ENCODE measurements around the gene P3R3URF.

The P3R3URF gene

DNA sequence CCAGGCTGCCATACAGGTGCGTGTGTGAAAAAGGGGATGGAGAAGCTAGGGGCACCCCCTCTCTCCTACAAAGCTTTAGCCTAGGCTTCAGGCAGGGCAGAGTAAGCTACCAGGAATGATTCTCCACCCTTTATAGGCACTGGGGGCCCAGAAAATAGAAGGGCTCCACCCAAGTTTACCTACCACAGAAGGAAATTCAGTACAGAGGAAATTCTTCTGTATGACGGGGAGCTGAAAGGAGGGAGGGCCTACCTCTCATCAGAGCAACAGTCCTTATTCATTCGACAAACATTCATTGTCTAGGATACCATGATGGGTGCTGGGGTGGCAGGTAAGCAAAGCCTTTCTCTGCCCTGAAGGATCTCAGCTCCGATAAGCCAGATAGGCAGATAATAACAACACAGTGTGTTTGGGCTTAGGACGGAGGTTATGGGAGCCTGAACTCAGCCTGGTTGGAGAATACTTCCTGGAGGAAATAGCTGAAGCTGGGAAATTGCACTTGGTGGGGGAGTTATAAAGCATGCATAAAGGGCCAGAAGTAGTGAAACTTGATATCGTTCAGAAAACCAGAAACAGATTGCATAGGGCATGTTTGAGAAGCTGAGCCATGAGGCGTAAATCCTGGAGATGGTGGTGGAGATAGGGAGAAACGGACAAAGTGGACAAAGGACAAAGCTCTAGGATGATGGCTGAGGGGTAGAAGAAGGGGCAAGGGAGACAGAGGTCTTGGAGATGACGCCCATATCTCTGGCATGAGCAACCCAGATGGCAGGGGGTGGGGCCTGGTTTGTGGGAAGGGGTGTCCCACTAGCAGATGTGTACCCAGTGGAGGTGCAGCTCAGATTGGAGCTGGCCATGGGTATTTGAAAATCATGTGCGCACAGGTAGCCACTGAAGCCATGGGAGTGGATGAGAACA is 5.3 kb upstream of the P3R3URF start (continued):
- TF ChIP-seq, protein P1, sequence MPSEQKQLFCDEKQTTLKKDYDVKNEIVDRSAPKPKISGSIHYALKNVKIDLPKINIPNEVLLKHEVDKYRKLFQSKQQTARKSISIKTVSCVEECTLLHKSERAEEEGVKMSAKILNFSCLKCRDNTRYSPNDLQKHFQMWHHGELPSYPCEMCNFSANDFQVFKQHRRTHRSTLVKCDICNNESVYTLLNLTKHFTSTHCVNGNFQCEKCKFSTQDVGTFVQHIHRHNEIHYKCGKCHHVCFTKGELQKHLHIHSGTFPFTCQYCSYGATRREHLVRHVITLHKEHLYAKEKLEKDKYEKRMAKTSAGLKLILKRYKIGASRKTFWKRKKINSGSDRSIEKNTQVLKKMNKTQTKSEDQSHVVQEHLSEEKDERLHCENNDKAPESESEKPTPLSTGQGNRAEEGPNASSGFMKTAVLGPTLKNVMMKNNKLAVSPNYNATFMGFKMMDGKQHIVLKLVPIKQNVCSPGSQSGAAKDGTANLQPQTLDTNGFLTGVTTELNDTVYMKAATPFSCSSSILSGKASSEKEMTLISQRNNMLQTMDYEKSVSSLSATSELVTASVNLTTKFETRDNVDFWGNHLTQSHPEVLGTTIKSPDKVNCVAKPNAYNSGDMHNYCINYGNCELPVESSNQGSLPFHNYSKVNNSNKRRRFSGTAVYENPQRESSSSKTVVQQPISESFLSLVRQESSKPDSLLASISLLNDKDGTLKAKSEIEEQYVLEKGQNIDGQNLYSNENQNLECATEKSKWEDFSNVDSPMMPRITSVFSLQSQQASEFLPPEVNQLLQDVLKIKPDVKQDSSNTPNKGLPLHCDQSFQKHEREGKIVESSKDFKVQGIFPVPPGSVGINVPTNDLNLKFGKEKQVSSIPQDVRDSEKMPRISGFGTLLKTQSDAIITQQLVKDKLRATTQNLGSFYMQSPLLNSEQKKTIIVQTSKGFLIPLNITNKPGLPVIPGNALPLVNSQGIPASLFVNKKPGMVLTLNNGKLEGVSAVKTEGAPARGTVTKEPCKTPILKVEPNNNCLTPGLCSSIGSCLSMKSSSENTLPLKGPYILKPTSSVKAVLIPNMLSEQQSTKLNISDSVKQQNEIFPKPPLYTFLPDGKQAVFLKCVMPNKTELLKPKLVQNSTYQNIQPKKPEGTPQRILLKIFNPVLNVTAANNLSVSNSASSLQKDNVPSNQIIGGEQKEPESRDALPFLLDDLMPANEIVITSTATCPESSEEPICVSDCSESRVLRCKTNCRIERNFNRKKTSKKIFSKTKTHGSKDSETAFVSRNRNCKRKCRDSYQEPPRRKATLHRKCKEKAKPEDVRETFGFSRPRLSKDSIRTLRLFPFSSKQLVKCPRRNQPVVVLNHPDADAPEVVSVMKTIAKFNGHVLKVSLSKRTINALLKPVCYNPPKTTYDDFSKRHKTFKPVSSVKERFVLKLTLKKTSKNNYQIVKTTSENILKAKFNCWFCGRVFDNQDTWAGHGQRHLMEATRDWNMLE (tag by site-specific recombination; conservative IDR thresholded peaks at IDR 0.05; ENCODE audit: low read depth) = 0 out of 2 replicates have a peak, but pooled peaks have one; percentile 12
- no peak for TF ChIP-seq HOXA7 (CRISPR knock-in tag; IDR thresholded peaks at IDR 0.05; ENCODE audit: borderline replicate concordance)
- TF ChIP-seq GLIS1 (tag by site-specific recombination; IDR thresholded peaks at IDR 0.05) = peak; percentile 68
- TF ChIP-seq ZNF391 (tag by site-specific recombination; IDR thresholded peaks at IDR 0.05; ENCODE audit: borderline replicate concordance, low read depth) = no peak
- TF ChIP-seq ZXDB (tag by site-specific recombination; IDR thresholded peaks at IDR 0.05) = peak; percentile 36; the same call in 1 of the 2 replicates
- TF ChIP-seq, protein P2, sequence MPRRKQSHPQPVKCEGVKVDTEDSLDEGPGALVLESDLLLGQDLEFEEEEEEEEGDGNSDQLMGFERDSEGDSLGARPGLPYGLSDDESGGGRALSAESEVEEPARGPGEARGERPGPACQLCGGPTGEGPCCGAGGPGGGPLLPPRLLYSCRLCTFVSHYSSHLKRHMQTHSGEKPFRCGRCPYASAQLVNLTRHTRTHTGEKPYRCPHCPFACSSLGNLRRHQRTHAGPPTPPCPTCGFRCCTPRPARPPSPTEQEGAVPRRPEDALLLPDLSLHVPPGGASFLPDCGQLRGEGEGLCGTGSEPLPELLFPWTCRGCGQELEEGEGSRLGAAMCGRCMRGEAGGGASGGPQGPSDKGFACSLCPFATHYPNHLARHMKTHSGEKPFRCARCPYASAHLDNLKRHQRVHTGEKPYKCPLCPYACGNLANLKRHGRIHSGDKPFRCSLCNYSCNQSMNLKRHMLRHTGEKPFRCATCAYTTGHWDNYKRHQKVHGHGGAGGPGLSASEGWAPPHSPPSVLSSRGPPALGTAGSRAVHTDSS (tag by site-specific recombination; IDR thresholded peaks at IDR 0.05) = no peak
- no peak for TF ChIP-seq ZFP3 (tag by site-specific recombination; IDR thresholded peaks at IDR 0.05; ENCODE audit: low read depth)
- no peak for TF ChIP-seq ZNF530 (tag by site-specific recombination; IDR thresholded peaks at IDR 0.05; ENCODE audit: low read depth)
- no peak for TF ChIP-seq ZNF473 (tag by site-specific recombination; IDR thresholded peaks at IDR 0.05)
- TF ChIP-seq ZNF174 (tag by site-specific recombination; IDR thresholded peaks at IDR 0.05) = no peak
- TF ChIP-seq SETDB1 (IDR thresholded peaks at IDR 0.05; ENCODE audit: insufficient read length, low read length) = no peak
- TF ChIP-seq ZNF311 (tag by site-specific recombination; IDR thresholded peaks at IDR 0.05; ENCODE audit: borderline replicate concordance) = no peak
- 0 out of 2 replicates have a peak, but pooled peaks have one; percentile 14 for TF ChIP-seq ZNF366 (tag by site-specific recombination; conservative IDR thresholded peaks at IDR 0.05)
- TF ChIP-seq, protein P3, sequence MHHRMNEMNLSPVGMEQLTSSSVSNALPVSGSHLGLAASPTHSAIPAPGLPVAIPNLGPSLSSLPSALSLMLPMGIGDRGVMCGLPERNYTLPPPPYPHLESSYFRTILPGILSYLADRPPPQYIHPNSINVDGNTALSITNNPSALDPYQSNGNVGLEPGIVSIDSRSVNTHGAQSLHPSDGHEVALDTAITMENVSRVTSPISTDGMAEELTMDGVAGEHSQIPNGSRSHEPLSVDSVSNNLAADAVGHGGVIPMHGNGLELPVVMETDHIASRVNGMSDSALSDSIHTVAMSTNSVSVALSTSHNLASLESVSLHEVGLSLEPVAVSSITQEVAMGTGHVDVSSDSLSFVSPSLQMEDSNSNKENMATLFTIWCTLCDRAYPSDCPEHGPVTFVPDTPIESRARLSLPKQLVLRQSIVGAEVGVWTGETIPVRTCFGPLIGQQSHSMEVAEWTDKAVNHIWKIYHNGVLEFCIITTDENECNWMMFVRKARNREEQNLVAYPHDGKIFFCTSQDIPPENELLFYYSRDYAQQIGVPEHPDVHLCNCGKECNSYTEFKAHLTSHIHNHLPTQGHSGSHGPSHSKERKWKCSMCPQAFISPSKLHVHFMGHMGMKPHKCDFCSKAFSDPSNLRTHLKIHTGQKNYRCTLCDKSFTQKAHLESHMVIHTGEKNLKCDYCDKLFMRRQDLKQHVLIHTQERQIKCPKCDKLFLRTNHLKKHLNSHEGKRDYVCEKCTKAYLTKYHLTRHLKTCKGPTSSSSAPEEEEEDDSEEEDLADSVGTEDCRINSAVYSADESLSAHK (tag by site-specific recombination; IDR thresholded peaks at IDR 0.05) = peak; percentile 74
- TF ChIP-seq ZSCAN30 (tag by site-specific recombination; IDR thresholded peaks at IDR 0.05) = no peak
- TF ChIP-seq, protein P4, sequence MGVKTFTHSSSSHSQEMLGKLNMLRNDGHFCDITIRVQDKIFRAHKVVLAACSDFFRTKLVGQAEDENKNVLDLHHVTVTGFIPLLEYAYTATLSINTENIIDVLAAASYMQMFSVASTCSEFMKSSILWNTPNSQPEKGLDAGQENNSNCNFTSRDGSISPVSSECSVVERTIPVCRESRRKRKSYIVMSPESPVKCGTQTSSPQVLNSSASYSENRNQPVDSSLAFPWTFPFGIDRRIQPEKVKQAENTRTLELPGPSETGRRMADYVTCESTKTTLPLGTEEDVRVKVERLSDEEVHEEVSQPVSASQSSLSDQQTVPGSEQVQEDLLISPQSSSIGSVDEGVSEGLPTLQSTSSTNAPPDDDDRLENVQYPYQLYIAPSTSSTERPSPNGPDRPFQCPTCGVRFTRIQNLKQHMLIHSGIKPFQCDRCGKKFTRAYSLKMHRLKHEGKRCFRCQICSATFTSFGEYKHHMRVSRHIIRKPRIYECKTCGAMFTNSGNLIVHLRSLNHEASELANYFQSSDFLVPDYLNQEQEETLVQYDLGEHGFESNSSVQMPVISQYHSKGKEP (tag by site-specific recombination; IDR thresholded peaks at IDR 0.05) = peak; percentile 57; the same call in 1 of the 2 replicates
- TF ChIP-seq ZNF2 (tag by site-specific recombination; IDR thresholded peaks at IDR 0.05) = no peak
- TF ChIP-seq ZNF677 (tag by site-specific recombination; IDR thresholded peaks at IDR 0.05) = no peak
- TF ChIP-seq, protein P5, sequence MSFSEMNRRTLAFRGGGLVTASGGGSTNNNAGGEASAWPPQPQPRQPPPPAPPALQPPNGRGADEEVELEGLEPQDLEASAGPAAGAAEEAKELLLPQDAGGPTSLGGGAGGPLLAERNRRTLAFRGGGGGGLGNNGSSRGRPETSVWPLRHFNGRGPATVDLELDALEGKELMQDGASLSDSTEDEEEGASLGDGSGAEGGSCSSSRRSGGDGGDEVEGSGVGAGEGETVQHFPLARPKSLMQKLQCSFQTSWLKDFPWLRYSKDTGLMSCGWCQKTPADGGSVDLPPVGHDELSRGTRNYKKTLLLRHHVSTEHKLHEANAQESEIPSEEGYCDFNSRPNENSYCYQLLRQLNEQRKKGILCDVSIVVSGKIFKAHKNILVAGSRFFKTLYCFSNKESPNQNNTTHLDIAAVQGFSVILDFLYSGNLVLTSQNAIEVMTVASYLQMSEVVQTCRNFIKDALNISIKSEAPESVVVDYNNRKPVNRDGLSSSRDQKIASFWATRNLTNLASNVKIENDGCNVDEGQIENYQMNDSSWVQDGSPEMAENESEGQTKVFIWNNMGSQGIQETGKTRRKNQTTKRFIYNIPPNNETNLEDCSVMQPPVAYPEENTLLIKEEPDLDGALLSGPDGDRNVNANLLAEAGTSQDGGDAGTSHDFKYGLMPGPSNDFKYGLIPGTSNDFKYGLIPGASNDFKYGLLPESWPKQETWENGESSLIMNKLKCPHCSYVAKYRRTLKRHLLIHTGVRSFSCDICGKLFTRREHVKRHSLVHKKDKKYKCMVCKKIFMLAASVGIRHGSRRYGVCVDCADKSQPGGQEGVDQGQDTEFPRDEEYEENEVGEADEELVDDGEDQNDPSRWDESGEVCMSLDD (tag by site-specific recombination; IDR thresholded peaks at IDR 0.05) = peak; percentile 21; the same call in 1 of the 2 replicates
- TF ChIP-seq, protein P6, sequence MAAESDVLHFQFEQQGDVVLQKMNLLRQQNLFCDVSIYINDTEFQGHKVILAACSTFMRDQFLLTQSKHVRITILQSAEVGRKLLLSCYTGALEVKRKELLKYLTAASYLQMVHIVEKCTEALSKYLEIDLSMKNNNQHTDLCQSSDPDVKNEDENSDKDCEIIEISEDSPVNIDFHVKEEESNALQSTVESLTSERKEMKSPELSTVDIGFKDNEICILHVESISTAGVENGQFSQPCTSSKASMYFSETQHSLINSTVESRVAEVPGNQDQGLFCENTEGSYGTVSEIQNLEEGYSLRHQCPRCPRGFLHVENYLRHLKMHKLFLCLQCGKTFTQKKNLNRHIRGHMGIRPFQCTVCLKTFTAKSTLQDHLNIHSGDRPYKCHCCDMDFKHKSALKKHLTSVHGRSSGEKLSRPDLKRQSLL (tag by site-specific recombination; IDR thresholded peaks at IDR 0.05) = peak; percentile 48; the same call in 1 of the 2 replicates
- peak; percentile 34; the same call in 1 of the 2 replicates for TF ChIP-seq ZNF664 (tag by site-specific recombination; IDR thresholded peaks at IDR 0.05)
- TF ChIP-seq ZNF169 (tag by site-specific recombination; IDR thresholded peaks at IDR 0.05) = no peak
